GM23338 (cell line): ENCODE measurements around the gene ORC2. TPM values are rescaled to one million over a fixed set of nuclear protein-coding genes. Genes with fewer than 3 reads are reported as not detected.

Source experiments
- ATAC-seq: fragments of 200-7000 bp; cut with Tn5 transposase; 3 replicates; pipeline ENCODE4 v1.9.1; 2020
- DNase-seq: peaks from one replicate; pipeline ENCODE4 v3.0.0-alpha.2; 2015; ENCODE audit warnings: low spot score
- H2AFZ ChIP-seq: fragments of 200-600 bp; sonication (generic); 2 replicates; pipeline ENCODE4 v1.8.0; 2016; ENCODE audit warnings: antibody characterized with exemption, mild to moderate bottlenecking, moderate library complexity
- H3F3A ChIP-seq: fragments of 200-600 bp; sonication (generic); replicated peaks from 2 replicates; pipeline ENCODE4 v1.8.0; 2017; ENCODE audit warnings: antibody characterized with exemption, mixed run types, low read depth
- H3K27ac ChIP-seq: fragments of 200-600 bp; sonication (generic); 2 replicates; pipeline ENCODE4 v1.6.1; 2016; ENCODE audit warnings: low read depth
- H3K27me3 ChIP-seq: fragments of 200-600 bp; sonication (generic); 2 replicates; pipeline ENCODE4 v1.8.0; 2016; ENCODE audit warnings: mild to moderate bottlenecking, mixed run types, moderate library complexity; ENCODE audit not compliant: insufficient read depth
- H3K36me3 ChIP-seq: fragments of 200-600 bp; sonication (generic); 2 replicates; pipeline ENCODE4 v1.8.0; 2016; ENCODE audit warnings: mild to moderate bottlenecking; ENCODE audit not compliant: insufficient read depth
- H3K4me1 ChIP-seq: fragments of 200-600 bp; sonication (generic); 2 replicates; pipeline ENCODE4 v1.8.0; 2016; ENCODE audit warnings: mild to moderate bottlenecking, moderate library complexity; ENCODE audit not compliant: insufficient read depth
- H3K4me2 ChIP-seq: fragments of 200-600 bp; sonication (generic); 2 replicates; pipeline ENCODE4 v1.7.1; 2017; ENCODE audit warnings: mixed run types
- H3K4me3 ChIP-seq: fragments of 200-600 bp; sonication (generic); 2 replicates; pipeline ENCODE4 v1.6.1; 2016; ENCODE audit warnings: mixed run types
- H3K79me2 ChIP-seq: fragments of 200-600 bp; sonication (generic); replicated peaks from 2 replicates; pipeline ENCODE4 v1.8.0; 2017; ENCODE audit warnings: mild to moderate bottlenecking; ENCODE audit not compliant: insufficient read depth
- H3K9me2 ChIP-seq: fragments of 200-600 bp; sonication (generic); 2 replicates; pipeline ENCODE4 v1.8.0; 2017; ENCODE audit not compliant: insufficient read depth
- H4K20me1 ChIP-seq: fragments of 200-600 bp; sonication (generic); replicated peaks from 2 replicates; pipeline ENCODE4 v1.8.0; 2017; ENCODE audit warnings: mild to moderate bottlenecking; ENCODE audit not compliant: insufficient read depth
- H3K27ac Mint-ChIP-seq: 2 replicates; pipeline ENCODE4 v1.8.0; 2020; ENCODE audit warnings: inconsistent platforms, mild to moderate bottlenecking, moderate library complexity, mixed read lengths
- H3K27me3 Mint-ChIP-seq: 3 replicates; pipeline ENCODE4 v1.8.0; 2022; ENCODE audit warnings: low read depth, mild to moderate bottlenecking, moderate library complexity, mixed read lengths, inconsistent platforms; ENCODE audit not compliant: insufficient read depth, poor library complexity
- H3K36me3 Mint-ChIP-seq: 3 replicates; pipeline ENCODE4 v1.8.0; 2021; ENCODE audit warnings: low read depth, mild to moderate bottlenecking, inconsistent platforms, moderate library complexity, mixed read lengths
- H3K4me1 Mint-ChIP-seq: 3 replicates; pipeline ENCODE4 v1.8.0; 2020; ENCODE audit warnings: mild to moderate bottlenecking, inconsistent platforms, mixed read lengths
- H3K4me3 Mint-ChIP-seq: 3 replicates; pipeline ENCODE4 v1.8.0; 2021; ENCODE audit warnings: moderate library complexity, mild to moderate bottlenecking, inconsistent platforms, mixed read lengths
- H3K9me3 Mint-ChIP-seq: 3 replicates; pipeline ENCODE4 v1.8.0; 2020; ENCODE audit warnings: moderate library complexity, mild to moderate bottlenecking, inconsistent platforms, mixed read lengths
- CREB1 ChIP-seq: fragments of 250-450 bp; sonication (Bioruptor Pico); IDR thresholded peaks from 2 replicates; pipeline ENCODE4 v1.5.0; 2020; ENCODE audit warnings: low read depth, mild to moderate bottlenecking, moderate library complexity
- CTCF ChIP-seq, 2 experiments: fragments of 200-600 bp in 1 of 2; sonication (generic) in 1 of 2; conservative IDR thresholded peaks; 2 replicates each; pipeline versions ENCODE4 v1.5.1 to v1.6.1; 2016 to 2017; ENCODE audit warnings: antibody characterized with exemption in 2 of 2, low read depth in 2 of 2, mild to moderate bottlenecking in 2 of 2, moderate library complexity in 1 of 2
- ETS1 ChIP-seq: IDR thresholded peaks from 2 replicates; pipeline ENCODE4 v1.6.1; 2016; ENCODE audit warnings: antibody characterized with exemption
- EZH2 ChIP-seq: fragments of 200-600 bp; sonication (generic); IDR thresholded peaks from one replicate; pipeline ENCODE4 v1.8.0; 2017; ENCODE audit warnings: antibody characterized with exemption, mild to moderate bottlenecking, low read depth; ENCODE audit not compliant: unreplicated experiment
- EZH2phosphoT487 ChIP-seq: fragments of 200-600 bp; sonication (generic); IDR thresholded peaks from one replicate; pipeline ENCODE4 v1.8.1; 2018; ENCODE audit warnings: antibody characterized with exemption; ENCODE audit not compliant: unreplicated experiment
- JUNB ChIP-seq: IDR thresholded peaks from one replicate; pipeline ENCODE4 v1.6.1; 2016; ENCODE audit warnings: antibody characterized with exemption; ENCODE audit not compliant: unreplicated experiment
- NANOG ChIP-seq: IDR thresholded peaks from 2 replicates; pipeline ENCODE4 v1.6.1; 2016; ENCODE audit warnings: antibody characterized with exemption, borderline replicate concordance
- POLR2AphosphoS5 ChIP-seq: IDR thresholded peaks from 2 replicates; pipeline ENCODE4 v1.6.1; 2016; ENCODE audit warnings: antibody characterized with exemption, low read depth
- REST ChIP-seq: IDR thresholded peaks from one replicate; pipeline ENCODE4 v1.6.1; 2018; ENCODE audit warnings: antibody characterized with exemption; ENCODE audit not compliant: unreplicated experiment
- STAT1 ChIP-seq: IDR thresholded peaks from one replicate; pipeline ENCODE4 v1.6.1; 2016; ENCODE audit warnings: antibody characterized with exemption; ENCODE audit not compliant: unreplicated experiment
- ZNF114 ChIP-seq: fragments of 250-450 bp; sonication (Bioruptor Pico); IDR thresholded peaks from 2 replicates; pipeline ENCODE4 v1.5.0; 2020; ENCODE audit warnings: mild to moderate bottlenecking, moderate library complexity
- ZNF331 ChIP-seq: fragments of 250-450 bp; sonication (Bioruptor Pico); IDR thresholded peaks from 2 replicates; pipeline ENCODE4 v1.5.0; 2020; ENCODE audit warnings: low read depth, mild to moderate bottlenecking, moderate library complexity
- ZNF462 ChIP-seq: fragments of 250-450 bp; sonication (Bioruptor Pico); IDR thresholded peaks from 2 replicates; pipeline ENCODE4 v1.5.0; 2020; ENCODE audit warnings: mild to moderate bottlenecking, moderate library complexity
- polyA plus RNA-seq: library from polyadenylated mRNA; unstranded; fragments of >200 nt; fragmentation: Nextera tagmentation; extraction: Ambion mirVana; gene quantifications from 2 replicates; pipeline ENCODE4 v1.2.1, GENCODE V29; 2016
- total RNA-seq: library from RNA; depleted of rRNA; stranded (reverse); fragments of >200 nt; shearing (Covaris generic); gene quantifications from 2 replicates; pipeline ENCODE4 v1.2.3, GENCODE V29; 2014

ORC2 gene
- total and polyA plus RNA-seq, 2 experiments from 2014 or later: 26.1 to 42.0 TPM

- Histone ChIP-seq H3K27ac (no peak overlapping the region), H3K9me2 (no peaks in the 10 kb centered on the region), H3K4me2 (no peak overlapping the region), H3F3A (no peaks in the 10 kb centered on the region), H3K4me1 (no peaks in the 10 kb centered on the region), H4K20me1 (no peaks in the 10 kb centered on the region), H3K4me3 (no peak overlapping the region), H3K27me3 (no peaks in the 10 kb centered on the region), H3K79me2 (no peaks in the 10 kb centered on the region), H2AFZ (no peak overlapping the region), H3K36me3 (peaks cover 58% of the 10 kb centered on the region)
- H3K4me1 Mint-ChIP-seq: no peaks in the 10 kb centered on the region
- ATAC-seq: no peak
- no peak for DNase-seq
- H3K36me3 Mint-ChIP-seq: peaks cover 38% of the 10 kb centered on the region
- H3K9me3 Mint-ChIP-seq: no peaks in the 10 kb centered on the region
- no peak overlapping the region for H3K4me3 Mint-ChIP-seq
- no peak overlapping the region for H3K27ac Mint-ChIP-seq
- H3K27me3 Mint-ChIP-seq: no peaks in the 10 kb centered on the region
- TF ChIP-seq REST (no peak), STAT1 (no peak), JUNB (no peak), ETS1 (no peak), NANOG (no peak), ZNF462 (CRISPR knock-in tag) (no peak), EZH2 (no peak), ZNF331 (CRISPR knock-in tag) (no peak), ZNF114 (no peak), CTCF (conservative IDR thresholded peaks at IDR 0.05; ENCODE audit: low read depth in 2 of 2) (no peak), POLR2AphosphoS5 (no peak), CREB1 (CRISPR knock-in tag) (no peak), EZH2phosphoT487 (no peak)
These were observed 33.9 kb downstream of the ORC2 start for GRCh38 chr2:200929334-200930249.
